ENCODE data around the gene PCK2.
A peak's percentile ranks its signal among the peaks of the same experiment; 100 is the strongest.

PCK2 gene

DNA sequence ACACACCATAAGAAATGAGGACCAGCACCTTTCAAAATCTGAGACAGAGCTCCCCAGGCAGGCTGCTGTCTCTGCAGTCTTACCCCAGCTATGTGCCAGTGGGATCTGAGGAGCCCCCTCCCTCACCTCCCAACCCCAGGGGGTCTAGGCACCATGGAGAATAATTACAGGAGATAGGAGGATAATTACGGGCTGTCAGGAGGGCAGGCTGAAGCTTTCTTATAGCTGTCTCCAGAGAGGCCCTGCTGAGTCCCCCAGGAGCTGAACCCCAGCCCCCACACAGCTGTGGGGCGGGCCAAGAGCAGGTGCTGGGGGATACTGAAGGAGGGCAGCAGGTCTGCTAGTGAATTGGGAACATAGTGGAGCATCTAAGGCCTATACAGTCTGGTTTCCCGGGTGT lies 16.0 kb upstream of the PCK2 start:
- no peaks in the 10 kb centered on the region for H3K9me3 ChIP-seq (ENCODE audit: insufficient read depth, low read depth, low read length)
- H3F3A ChIP-seq (ENCODE audit: low read depth): no peaks in the 10 kb centered on the region
- no peaks in the 10 kb centered on the region for H4K20me1 ChIP-seq (ENCODE audit: insufficient read depth, low read length, poor library complexity, severe bottlenecking)
- H3K27me3 ChIP-seq (ENCODE audit: insufficient read depth, low read length, poor library complexity, severe bottlenecking): no peaks in the 10 kb centered on the region
- no peaks in the 10 kb centered on the region for H3K9me2 ChIP-seq (replicated peaks; ENCODE audit: low read depth, low read length)
- H3K79me2 ChIP-seq (ENCODE audit: insufficient read depth, low read length): no peaks in the 10 kb centered on the region
- no peak overlapping the region for H3K4me2 ChIP-seq (ENCODE audit: low read depth, low read length, poor library complexity, severe bottlenecking)
- H3K4me1 ChIP-seq (ENCODE audit: insufficient read depth, low read length, poor library complexity, severe bottlenecking): peaks cover 15% of the 10 kb centered on the region
- H3K4me3 ChIP-seq (ENCODE audit: low read length, poor library complexity, severe bottlenecking): no peak overlapping the region
- H2AFZ ChIP-seq (ENCODE audit: low read length): no peak overlapping the region
- H3K9ac ChIP-seq (ENCODE audit: low read depth, low read length, poor library complexity, severe bottlenecking): no peak overlapping the region
- TF ChIP-seq EZH2phosphoT487 (IDR thresholded peaks at IDR 0.05; ENCODE audit: borderline replicate concordance): no peak
- TF ChIP-seq, protein P1, sequence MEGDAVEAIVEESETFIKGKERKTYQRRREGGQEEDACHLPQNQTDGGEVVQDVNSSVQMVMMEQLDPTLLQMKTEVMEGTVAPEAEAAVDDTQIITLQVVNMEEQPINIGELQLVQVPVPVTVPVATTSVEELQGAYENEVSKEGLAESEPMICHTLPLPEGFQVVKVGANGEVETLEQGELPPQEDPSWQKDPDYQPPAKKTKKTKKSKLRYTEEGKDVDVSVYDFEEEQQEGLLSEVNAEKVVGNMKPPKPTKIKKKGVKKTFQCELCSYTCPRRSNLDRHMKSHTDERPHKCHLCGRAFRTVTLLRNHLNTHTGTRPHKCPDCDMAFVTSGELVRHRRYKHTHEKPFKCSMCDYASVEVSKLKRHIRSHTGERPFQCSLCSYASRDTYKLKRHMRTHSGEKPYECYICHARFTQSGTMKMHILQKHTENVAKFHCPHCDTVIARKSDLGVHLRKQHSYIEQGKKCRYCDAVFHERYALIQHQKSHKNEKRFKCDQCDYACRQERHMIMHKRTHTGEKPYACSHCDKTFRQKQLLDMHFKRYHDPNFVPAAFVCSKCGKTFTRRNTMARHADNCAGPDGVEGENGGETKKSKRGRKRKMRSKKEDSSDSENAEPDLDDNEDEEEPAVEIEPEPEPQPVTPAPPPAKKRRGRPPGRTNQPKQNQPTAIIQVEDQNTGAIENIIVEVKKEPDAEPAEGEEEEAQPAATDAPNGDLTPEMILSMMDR (conservative IDR thresholded peaks at IDR 0.05; ENCODE audit: low read length): no peak
- H3K36me3 ChIP-seq (ENCODE audit: insufficient read depth, low read length): no peaks in the 10 kb centered on the region

DNA sequence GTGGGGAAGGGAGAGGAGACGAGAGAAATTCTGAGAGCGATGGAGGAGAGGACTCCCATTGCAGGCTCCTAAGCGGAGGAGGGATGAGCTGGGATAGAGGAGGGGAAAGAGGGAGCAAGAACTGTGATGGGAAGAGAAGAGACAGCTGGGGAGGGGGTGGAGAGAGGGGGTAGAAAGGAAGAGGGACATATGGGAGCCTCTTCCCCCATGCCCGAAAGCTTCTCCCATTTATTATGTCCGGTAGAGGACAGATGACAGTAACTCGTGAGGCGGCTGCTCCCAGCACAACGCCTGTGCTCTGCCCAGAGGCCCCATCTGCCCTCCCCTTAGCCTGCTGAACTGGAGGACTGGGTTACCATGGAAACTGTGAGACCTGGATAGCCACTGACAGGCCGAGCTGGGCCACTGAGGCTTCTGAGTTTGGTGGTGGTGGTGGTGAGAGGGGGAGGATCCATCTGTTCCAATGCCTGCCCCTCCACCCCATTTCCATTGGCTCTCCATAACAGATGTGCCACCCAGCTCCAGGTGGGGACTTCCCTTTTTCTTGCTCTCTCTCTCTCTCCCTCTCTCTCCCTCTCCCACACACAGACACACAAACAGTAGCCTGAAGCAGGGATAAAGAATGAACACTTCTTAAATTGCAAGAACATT lies 14.5 kb upstream of the PCK2 start:
- Histone ChIP-seq H3K9ac (ENCODE audit: low read depth, low read length, poor library complexity, severe bottlenecking) (peak overlapping the region; percentile 65), H3K36me3 (ENCODE audit: insufficient read depth, low read length) (no peaks in the 10 kb centered on the region), H2AFZ (ENCODE audit: low read length) (no peak overlapping the region), H3K27me3 (ENCODE audit: insufficient read depth, low read length, poor library complexity, severe bottlenecking) (no peaks in the 10 kb centered on the region), H3F3A (ENCODE audit: low read depth) (no peaks in the 10 kb centered on the region), H4K20me1 (ENCODE audit: insufficient read depth, low read length, poor library complexity, severe bottlenecking) (no peaks in the 10 kb centered on the region), H3K4me3 (ENCODE audit: low read length, poor library complexity, severe bottlenecking) (no peak overlapping the region), H3K4me2 (ENCODE audit: low read depth, low read length, poor library complexity, severe bottlenecking) (peak overlapping the region; percentile 74), H3K9me3 (ENCODE audit: insufficient read depth, low read depth, low read length) (no peaks in the 10 kb centered on the region), H3K9me2 (replicated peaks; ENCODE audit: low read depth, low read length) (no peaks in the 10 kb centered on the region), H3K79me2 (ENCODE audit: insufficient read depth, low read length) (no peaks in the 10 kb centered on the region), H3K4me1 (ENCODE audit: insufficient read depth, low read length, poor library complexity, severe bottlenecking) (peaks cover 21% of the 10 kb centered on the region)
- TF ChIP-seq EZH2phosphoT487 (IDR thresholded peaks at IDR 0.05; ENCODE audit: borderline replicate concordance): no peak
- TF ChIP-seq, protein P1 (conservative IDR thresholded peaks at IDR 0.05; ENCODE audit: low read length): no peak

DNA sequence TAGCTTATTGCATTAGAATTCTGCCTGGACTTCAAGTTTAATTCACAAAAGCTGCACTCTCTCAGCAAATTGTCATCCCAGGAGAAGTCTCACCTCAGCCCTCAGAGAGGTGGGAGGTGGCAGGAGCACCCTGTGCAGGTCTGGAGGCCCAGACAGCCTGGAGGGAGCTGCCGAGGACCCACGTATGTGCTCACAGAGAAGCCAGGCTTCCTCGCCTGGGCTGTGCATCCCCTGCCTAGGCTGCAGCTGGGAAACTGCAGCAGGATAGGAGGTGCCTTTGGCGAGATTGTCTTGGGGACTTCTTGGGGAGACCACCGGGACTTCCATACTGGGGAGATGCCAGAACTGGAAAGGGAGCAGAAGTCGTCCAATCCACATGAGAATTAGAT lies 14.0 kb upstream of the PCK2 start:
- Histone ChIP-seq H3K36me3 (ENCODE audit: insufficient read depth, low read length) (no peaks in the 10 kb centered on the region), H3K9me2 (replicated peaks; ENCODE audit: low read depth, low read length) (no peaks in the 10 kb centered on the region), H3K9ac (ENCODE audit: low read depth, low read length, poor library complexity, severe bottlenecking) (peak overlapping the region; percentile 65), H3K9me3 (ENCODE audit: insufficient read depth, low read depth, low read length) (no peaks in the 10 kb centered on the region), H2AFZ (ENCODE audit: low read length) (no peak overlapping the region), H3K27me3 (ENCODE audit: insufficient read depth, low read length, poor library complexity, severe bottlenecking) (no peaks in the 10 kb centered on the region), H4K20me1 (ENCODE audit: insufficient read depth, low read length, poor library complexity, severe bottlenecking) (no peaks in the 10 kb centered on the region), H3K79me2 (ENCODE audit: insufficient read depth, low read length) (no peaks in the 10 kb centered on the region), H3F3A (ENCODE audit: low read depth) (no peaks in the 10 kb centered on the region), H3K4me2 (ENCODE audit: low read depth, low read length, poor library complexity, severe bottlenecking) (peak overlapping the region; percentile 74), H3K4me3 (ENCODE audit: low read length, poor library complexity, severe bottlenecking) (peak overlapping the region; percentile 74), H3K4me1 (ENCODE audit: insufficient read depth, low read length, poor library complexity, severe bottlenecking) (peaks cover 21% of the 10 kb centered on the region)
- TF ChIP-seq EZH2phosphoT487 (IDR thresholded peaks at IDR 0.05; ENCODE audit: borderline replicate concordance): no peak
- TF ChIP-seq, protein P1 (conservative IDR thresholded peaks at IDR 0.05; ENCODE audit: low read length): no peak

Measured in Loucy (cell line).